HepG2 (cell line): ENCODE measurements around the gene SLC25A25. TPM values are rescaled to one million over a fixed set of nuclear protein-coding genes. Genes with fewer than 3 reads are reported as not detected.
A peak's percentile ranks its signal among the peaks of the same experiment; 100 is the strongest.

Experiments
- ADNP ChIP-seq: sonication (generic); formaldehyde crosslinking; IDR thresholded peaks from 2 replicates; pipeline ENCODE4 v1.4.0; 2020; ENCODE audit warnings: missing genetic modification reagents
- EHMT2 ChIP-seq: fragments of 200-600 bp; sonication (generic); IDR thresholded peaks from 2 replicates; pipeline ENCODE4 v1.7.0; 2017; ENCODE audit warnings: antibody characterized with exemption, low read depth, low read length, borderline replicate concordance
- HNF4G ChIP-seq, 2 experiments: sonication (generic) in 1 of 2; formaldehyde crosslinking in 1 of 2; IDR thresholded peaks; 2 replicates each; pipeline versions ENCODE4 v1.4.0 to v1.6.1; 2011 to 2020; ENCODE audit warnings: borderline replicate concordance in 2 of 2, low read depth in 2 of 2, mild to moderate bottlenecking in 2 of 2, low read length in 1 of 2, missing genetic modification reagents in 1 of 2, moderate library complexity in 1 of 2
- MAFK ChIP-seq, 2 experiments: IDR thresholded peaks in 1 of 2; conservative IDR thresholded peaks in 1 of 2; 2 replicates each; pipeline ENCODE4 v1.6.1; 2011; ENCODE audit warnings: improper control_type of control experiment in 2 of 2, low read length in 2 of 2
- NRL ChIP-seq: sonication (generic); formaldehyde crosslinking; IDR thresholded peaks from 2 replicates; pipeline ENCODE4 v1.5.0; 2020; ENCODE audit warnings: missing genetic modification reagents, mild to moderate bottlenecking, moderate library complexity, borderline replicate concordance
- POLR2G ChIP-seq: fragments of 200-400 bp; formaldehyde crosslinking; IDR thresholded peaks from 2 replicates; pipeline ENCODE4 v1.6.1; 2018; ENCODE audit warnings: mild to moderate bottlenecking, low read depth, low read length, moderate library complexity
- SMC3 ChIP-seq: IDR thresholded peaks from 2 replicates; pipeline ENCODE4 v1.6.1; 2011; ENCODE audit warnings: low read length, improper control_type of control experiment
- SNAI1 ChIP-seq: sonication (generic); formaldehyde crosslinking; IDR thresholded peaks from 2 replicates; pipeline ENCODE4 v1.5.0; 2020; ENCODE audit warnings: mild to moderate bottlenecking, missing genetic modification reagents, borderline replicate concordance
- STAG1 ChIP-seq: sonication (generic); formaldehyde crosslinking; IDR thresholded peaks from 2 replicates; pipeline ENCODE4 v1.4.0; 2020; ENCODE audit warnings: missing genetic modification reagents
- TEAD3 ChIP-seq: optimal IDR thresholded peaks from 2 replicates; pipeline ENCODE3; 2016; ENCODE audit warnings: borderline replicate concordance
- ZBTB21 ChIP-seq: sonication (generic); formaldehyde crosslinking; IDR thresholded peaks from 2 replicates; pipeline ENCODE4 v1.4.0; 2020; ENCODE audit warnings: missing genetic modification reagents
- ZNF781 ChIP-seq: sonication (generic); formaldehyde crosslinking; IDR thresholded peaks from 2 replicates; pipeline ENCODE4 v1.5.1; 2020; ENCODE audit warnings: borderline replicate concordance, mild to moderate bottlenecking, missing genetic modification reagents; ENCODE audit errors: not compliant biosample characterization
- ZNF83 ChIP-seq: sonication (generic); formaldehyde crosslinking; IDR thresholded peaks from 2 replicates; pipeline ENCODE4 v1.4.0; 2020; ENCODE audit warnings: missing genetic modification reagents, mild to moderate bottlenecking, borderline replicate concordance
- polyA plus RNA-seq, 8 experiments: library from polyadenylated mRNA; depleted of rRNA in 3 of 8; stranded (reverse) in 7 of 8; unstranded in 1 of 8; fragments of >200 nt; fragmentation: Illumina TruSeq in 4 of 8; extraction: Trizol in 4 of 8; gene quantifications; 2 replicates each; pipeline versions ENCODE4 v1.2.1 to v1.2.3, GENCODE V29; 2011 to 2016; ENCODE audit warnings: low read depth in 4 of 8, missing spikeins in 1 of 8, mixed read lengths in 1 of 8; ENCODE audit not compliant: insufficient read depth in 1 of 8
- total RNA-seq, 5 experiments: library from RNA; depleted of rRNA; stranded (reverse); fragments of >200 nt; fragmentation: Illumina TruSeq; extraction: Trizol; gene quantifications; 2 replicates each; pipeline ENCODE4 v1.2.3, GENCODE V29; 2016; ENCODE audit warnings: low read depth in 1 of 5
- TF ChIP-seq, protein P1 (sequence below): IDR thresholded peaks from 2 replicates; pipeline ENCODE4 v1.6.1; 2016; ENCODE audit warnings: missing compliant biosample characterization, missing genetic modification reagents, borderline replicate concordance
- TF ChIP-seq, protein P2 (sequence below): sonication (generic); formaldehyde crosslinking; IDR thresholded peaks from 2 replicates; pipeline ENCODE4 v1.5.0; 2020; ENCODE audit warnings: mild to moderate bottlenecking, missing genetic modification reagents
- TF ChIP-seq, protein P3 (sequence below): sonication (generic); formaldehyde crosslinking; IDR thresholded peaks from 2 replicates; pipeline ENCODE4 v1.5.0; 2020; ENCODE audit warnings: missing genetic modification reagents
- TF ChIP-seq, protein P4 (sequence below): sonication (generic); formaldehyde crosslinking; IDR thresholded peaks from 2 replicates; pipeline ENCODE4 v1.4.0; 2020; ENCODE audit warnings: missing genetic modification reagents

The SLC25A25 gene
- total and polyA plus RNA-seq, 2 of the 13 experiments (the other 11 are each of a cell fraction or from before 2014, with no cell fraction given), result 10.5 to 24.8 TPM

DNA sequence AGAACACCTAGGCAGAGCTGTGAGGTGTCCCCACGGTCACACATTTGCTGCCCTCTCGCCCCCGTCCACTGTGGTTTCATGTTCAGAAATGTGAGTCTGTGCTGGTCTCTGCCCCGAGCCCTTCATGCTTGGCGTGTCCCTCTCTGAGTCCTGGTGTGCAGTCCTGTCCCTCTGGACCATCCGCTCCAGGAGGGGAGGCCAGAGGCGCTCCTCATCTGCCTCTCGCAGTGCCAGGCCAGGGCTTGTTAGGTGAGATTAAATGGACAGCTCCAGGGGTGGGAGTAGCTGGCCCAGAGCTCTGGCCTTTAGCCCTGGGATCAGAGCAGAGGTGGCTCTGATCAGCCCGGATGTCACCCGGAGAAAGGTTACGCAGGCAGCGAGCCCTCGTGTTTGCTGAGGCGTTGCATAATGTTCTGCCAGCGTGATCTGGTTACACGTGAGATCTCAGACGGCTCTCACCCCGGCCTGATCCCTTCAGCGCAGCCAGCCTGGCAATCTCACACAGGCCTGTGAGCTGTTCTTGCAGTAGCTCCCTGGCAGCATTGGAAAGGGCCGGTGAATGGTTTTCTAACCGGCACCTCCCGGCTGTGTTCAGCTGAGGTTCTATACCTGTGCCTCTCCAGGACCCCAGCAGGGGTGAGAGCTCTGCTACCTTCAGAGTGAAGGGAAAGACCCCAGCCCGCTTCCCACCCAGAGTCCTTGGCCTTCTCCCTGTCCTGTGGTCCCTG, 35.0 kb downstream of the SLC25A25 start (continued):
- TF ChIP-seq EHMT2, result no peak
- peak; percentile 45; the same call in 1 of the 2 replicates for TF ChIP-seq NRL (CRISPR knock-in tag)
- no peak for TF ChIP-seq MAFK (conservative IDR thresholded peaks at IDR 0.05 in 1 of 2, IDR thresholded peaks at IDR 0.05 in 1 of 2; ENCODE audit: low read length in 2 of 2)
- TF ChIP-seq, protein P1, sequence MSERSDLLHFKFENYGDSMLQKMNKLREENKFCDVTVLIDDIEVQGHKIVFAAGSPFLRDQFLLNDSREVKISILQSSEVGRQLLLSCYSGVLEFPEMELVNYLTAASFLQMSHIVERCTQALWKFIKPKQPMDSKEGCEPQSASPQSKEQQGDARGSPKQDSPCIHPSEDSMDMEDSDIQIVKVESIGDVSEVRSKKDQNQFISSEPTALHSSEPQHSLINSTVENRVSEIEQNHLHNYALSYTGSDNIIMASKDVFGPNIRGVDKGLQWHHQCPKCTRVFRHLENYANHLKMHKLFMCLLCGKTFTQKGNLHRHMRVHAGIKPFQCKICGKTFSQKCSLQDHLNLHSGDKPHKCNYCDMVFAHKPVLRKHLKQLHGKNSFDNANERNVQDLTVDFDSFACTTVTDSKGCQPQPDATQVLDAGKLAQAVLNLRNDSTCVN (CRISPR knock-in tag), result peak; percentile 91
- TF ChIP-seq, protein P2, sequence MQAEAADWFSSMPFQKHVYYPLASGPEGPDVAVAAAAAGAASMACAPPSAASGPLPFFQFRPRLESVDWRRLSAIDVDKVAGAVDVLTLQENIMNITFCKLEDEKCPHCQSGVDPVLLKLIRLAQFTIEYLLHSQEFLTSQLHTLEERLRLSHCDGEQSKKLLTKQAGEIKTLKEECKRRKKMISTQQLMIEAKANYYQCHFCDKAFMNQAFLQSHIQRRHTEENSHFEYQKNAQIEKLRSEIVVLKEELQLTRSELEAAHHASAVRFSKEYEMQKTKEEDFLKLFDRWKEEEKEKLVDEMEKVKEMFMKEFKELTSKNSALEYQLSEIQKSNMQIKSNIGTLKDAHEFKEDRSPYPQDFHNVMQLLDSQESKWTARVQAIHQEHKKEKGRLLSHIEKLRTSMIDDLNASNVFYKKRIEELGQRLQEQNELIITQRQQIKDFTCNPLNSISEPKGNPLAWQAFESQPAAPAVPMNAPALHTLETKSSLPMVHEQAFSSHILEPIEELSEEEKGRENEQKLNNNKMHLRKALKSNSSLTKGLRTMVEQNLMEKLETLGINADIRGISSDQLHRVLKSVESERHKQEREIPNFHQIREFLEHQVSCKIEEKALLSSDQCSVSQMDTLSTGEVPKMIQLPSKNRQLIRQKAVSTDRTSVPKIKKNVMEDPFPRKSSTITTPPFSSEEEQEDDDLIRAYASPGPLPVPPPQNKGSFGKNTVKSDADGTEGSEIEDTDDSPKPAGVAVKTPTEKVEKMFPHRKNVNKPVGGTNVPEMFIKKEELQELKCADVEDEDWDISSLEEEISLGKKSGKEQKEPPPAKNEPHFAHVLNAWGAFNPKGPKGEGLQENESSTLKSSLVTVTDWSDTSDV (CRISPR knock-in tag), result no peak
- peak; percentile 90 for TF ChIP-seq HNF4G (IDR thresholded peaks at IDR 0.05; ENCODE audit: borderline replicate concordance, low read depth, low read length)
- TF ChIP-seq HNF4G (CRISPR knock-in tag; IDR thresholded peaks at IDR 0.05; ENCODE audit: borderline replicate concordance, low read depth), result peak; percentile 97
- TF ChIP-seq ZNF83, result no peak; the same call in 1 of the 2 replicates
- TF ChIP-seq POLR2G, result 0 out of 2 replicates have a peak, but pooled peaks have one; percentile 54
- TF ChIP-seq, protein P3, sequence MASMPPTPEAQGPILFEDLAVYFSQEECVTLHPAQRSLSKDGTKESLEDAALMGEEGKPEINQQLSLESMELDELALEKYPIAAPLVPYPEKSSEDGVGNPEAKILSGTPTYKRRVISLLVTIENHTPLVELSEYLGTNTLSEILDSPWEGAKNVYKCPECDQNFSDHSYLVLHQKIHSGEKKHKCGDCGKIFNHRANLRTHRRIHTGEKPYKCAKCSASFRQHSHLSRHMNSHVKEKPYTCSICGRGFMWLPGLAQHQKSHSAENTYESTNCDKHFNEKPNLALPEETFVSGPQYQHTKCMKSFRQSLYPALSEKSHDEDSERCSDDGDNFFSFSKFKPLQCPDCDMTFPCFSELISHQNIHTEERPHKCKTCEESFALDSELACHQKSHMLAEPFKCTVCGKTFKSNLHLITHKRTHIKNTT (CRISPR knock-in tag), result no peak
- peak; percentile 98 for TF ChIP-seq ZNF781 (CRISPR knock-in tag)
- TF ChIP-seq, protein P4, sequence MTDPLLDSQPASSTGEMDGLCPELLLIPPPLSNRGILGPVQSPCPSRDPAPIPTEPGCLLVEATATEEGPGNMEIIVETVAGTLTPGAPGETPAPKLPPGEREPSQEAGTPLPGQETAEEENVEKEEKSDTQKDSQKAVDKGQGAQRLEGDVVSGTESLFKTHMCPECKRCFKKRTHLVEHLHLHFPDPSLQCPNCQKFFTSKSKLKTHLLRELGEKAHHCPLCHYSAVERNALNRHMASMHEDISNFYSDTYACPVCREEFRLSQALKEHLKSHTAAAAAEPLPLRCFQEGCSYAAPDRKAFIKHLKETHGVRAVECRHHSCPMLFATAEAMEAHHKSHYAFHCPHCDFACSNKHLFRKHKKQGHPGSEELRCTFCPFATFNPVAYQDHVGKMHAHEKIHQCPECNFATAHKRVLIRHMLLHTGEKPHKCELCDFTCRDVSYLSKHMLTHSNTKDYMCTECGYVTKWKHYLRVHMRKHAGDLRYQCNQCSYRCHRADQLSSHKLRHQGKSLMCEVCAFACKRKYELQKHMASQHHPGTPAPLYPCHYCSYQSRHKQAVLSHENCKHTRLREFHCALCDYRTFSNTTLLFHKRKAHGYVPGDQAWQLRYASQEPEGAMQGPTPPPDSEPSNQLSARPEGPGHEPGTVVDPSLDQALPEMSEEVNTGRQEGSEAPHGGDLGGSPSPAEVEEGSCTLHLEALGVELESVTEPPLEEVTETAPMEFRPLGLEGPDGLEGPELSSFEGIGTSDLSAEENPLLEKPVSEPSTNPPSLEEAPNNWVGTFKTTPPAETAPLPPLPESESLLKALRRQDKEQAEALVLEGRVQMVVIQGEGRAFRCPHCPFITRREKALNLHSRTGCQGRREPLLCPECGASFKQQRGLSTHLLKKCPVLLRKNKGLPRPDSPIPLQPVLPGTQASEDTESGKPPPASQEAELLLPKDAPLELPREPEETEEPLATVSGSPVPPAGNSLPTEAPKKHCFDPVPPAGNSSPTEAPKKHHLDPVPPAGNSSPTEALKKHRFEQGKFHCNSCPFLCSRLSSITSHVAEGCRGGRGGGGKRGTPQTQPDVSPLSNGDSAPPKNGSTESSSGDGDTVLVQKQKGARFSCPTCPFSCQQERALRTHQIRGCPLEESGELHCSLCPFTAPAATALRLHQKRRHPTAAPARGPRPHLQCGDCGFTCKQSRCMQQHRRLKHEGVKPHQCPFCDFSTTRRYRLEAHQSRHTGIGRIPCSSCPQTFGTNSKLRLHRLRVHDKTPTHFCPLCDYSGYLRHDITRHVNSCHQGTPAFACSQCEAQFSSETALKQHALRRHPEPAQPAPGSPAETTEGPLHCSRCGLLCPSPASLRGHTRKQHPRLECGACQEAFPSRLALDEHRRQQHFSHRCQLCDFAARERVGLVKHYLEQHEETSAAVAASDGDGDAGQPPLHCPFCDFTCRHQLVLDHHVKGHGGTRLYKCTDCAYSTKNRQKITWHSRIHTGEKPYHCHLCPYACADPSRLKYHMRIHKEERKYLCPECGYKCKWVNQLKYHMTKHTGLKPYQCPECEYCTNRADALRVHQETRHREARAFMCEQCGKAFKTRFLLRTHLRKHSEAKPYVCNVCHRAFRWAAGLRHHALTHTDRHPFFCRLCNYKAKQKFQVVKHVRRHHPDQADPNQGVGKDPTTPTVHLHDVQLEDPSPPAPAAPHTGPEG, result no peak
- TF ChIP-seq SNAI1 (CRISPR knock-in tag), result 0 out of 2 replicates have a peak, but pooled peaks have one; percentile 79
- TF ChIP-seq TEAD3, result peak; percentile 89
- TF ChIP-seq STAG1 (CRISPR knock-in tag), result no peak
- no peak for TF ChIP-seq ADNP (CRISPR knock-in tag)
- peak; percentile 71 for TF ChIP-seq ZBTB21
- peak; percentile 24; the same call in 1 of the 2 replicates for TF ChIP-seq SMC3
